Forelimb muscle (tissue), 1 donor: ENCODE data around the gene HAUS7. TPM values are rescaled to one million over a fixed set of nuclear protein-coding genes. Genes with fewer than 3 reads are reported as not detected.

ENCODE experiments used
- DNase-seq: peaks from one replicate; pipeline ENCODE4 v3.0.0-alpha.2; 2013; ENCODE audit warnings: low read depth
- polyA plus RNA-seq: library from polyadenylated mRNA; unstranded; fragments of 120-200 nt; gene quantifications from one replicate; pipeline ENCODE4 v1.2.1, GENCODE V29; 2013; ENCODE audit not compliant: insufficient read length

The HAUS7 gene
- polyA plus RNA-seq, 1 donor, result 20.8 TPM

- no peak for DNase-seq
Measured at GRCh38 chrX:153499876-153500275, 29.5 kb upstream of the HAUS7 start.

- DNase-seq, result no peak
Measured at GRCh38 chrX:153499341-153499740, 29.0 kb upstream of the HAUS7 start.

DNA sequence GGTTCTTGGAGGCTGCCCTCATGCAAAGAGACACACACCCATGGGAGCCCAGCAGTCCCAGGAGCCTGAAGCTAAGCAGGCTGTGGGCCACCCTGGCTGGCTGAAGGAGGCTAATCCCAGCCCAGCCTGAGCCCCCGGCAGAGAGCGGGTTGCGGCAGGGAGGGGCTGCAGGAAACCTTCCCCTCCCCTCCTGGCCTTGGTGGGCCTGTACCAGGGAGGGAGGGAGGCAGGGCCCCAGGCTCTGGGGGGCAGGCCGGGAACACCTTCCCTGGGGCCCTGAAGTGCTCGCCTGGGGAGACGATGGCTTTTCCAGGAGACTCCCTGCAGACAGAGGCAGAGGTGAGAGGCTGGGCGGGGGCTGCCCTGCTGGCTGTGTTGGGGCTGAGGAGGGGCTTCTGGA, 28.1 kb upstream of the HAUS7 start:
- DNase-seq, result no peak

GRCh38 chrX:153496590-153496959, 26.2 kb upstream of the HAUS7 start:
- DNase-seq, result no peak

- no peak for DNase-seq
Measured at GRCh38 chrX:153495903-153496589, 25.7 kb upstream of the HAUS7 start.

- no peak for DNase-seq
Measured at GRCh38 chrX:153495362-153495751, 25.0 kb upstream of the HAUS7 start.

DNA sequence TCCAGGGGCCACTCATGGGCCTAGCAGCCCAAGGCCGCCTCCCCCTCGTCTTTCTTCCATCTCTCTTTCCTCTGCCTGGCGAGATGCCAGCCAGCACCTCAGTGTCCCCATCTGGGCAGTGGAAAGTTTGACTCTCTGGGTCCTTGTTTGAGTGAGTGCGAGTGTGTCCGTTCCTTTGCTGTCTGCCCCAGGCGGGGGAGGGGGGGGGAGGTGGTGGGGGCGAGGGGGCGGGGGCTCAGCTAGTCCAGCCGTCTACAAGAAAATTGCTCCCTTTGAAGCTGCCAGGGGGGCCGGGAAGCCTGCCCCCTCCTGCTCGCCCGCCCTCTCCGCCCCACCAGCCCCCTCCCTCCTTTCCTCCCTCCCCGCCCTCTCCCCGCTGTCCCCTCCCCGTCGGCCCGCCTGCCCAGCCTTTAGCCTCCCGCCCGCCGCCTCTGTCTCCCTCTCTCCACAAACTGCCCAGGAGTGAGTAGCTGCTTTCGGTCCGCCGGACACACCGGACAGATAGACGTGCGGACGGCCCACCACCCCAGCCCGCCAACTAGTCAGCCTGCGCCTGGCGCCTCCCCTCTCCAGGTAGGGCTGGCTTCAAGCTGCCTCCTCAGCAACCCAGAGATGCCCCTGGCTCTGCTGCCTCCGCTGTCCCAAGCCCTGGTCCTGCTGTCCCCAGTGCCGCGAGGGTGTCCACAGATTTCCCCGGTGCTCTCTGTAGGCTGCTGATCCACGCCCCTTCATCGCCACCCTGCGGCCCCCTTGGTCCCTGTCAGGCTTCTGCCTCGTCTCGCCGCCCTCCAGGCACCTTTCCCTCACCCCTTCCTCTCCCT, 24.4 kb upstream of the HAUS7 start, which contains the start of gene BGN:
BGN (plus strand) TSS at position 440 of the 821 bp plus-strand sequence. CDS start 9,652 bp downstream, outside the sequence.
- no peak for DNase-seq

- DNase-seq, result no peak
Measured at GRCh38 chrX:153494061-153494460, 23.7 kb upstream of the HAUS7 start.

DNA sequence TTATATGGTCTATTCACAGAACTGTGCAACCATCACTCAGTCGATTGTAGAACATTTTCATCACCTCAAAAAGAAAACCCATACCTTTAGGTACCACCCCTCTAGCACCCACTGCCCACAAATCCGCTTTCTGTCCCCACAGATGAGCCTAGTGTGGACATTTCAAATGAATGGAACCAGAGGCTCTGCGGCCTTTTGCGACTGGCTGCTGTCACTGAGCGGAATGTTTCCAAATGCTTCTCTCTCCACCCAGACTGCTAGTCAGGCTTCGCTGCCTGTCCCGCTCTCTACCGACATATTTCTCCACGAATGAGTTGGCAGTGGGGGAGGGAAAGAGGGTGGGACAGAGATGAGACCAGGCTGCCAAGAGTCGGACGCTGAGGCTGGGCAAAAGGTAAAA, 22.7 kb upstream of the HAUS7 start:
- no peak for DNase-seq

GRCh38 chrX:153492543-153492942, 22.2 kb upstream of the HAUS7 start:
- DNase-seq, result no peak

DNA sequence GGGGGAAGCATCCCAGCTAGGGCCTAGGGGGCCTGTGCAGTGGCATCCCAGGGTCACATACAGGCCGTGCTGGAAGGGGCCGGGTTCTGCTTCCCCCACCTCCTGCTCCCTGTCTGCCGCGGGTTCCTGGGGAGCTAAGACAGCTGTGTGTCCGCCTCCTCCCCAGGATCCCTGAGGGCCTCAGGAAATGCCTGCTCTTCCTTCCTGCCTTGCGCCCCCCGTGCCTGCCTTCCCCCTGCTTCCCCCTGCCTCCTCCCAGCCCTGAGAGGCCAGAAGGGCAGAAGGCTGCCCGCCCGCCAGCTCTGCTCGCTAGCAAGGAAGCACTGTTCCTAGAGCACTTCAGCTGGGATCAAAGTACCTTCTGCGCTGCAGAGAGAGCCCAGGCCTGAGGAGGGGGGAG, 21.5 kb upstream of the HAUS7 start:
- DNase-seq, result no peak

GRCh38 chrX:153491351-153491914, 21.1 kb upstream of the HAUS7 start:
- no peak for DNase-seq

- no peak for DNase-seq
Measured at GRCh38 chrX:153490217-153490930, 20.0 kb upstream of the HAUS7 start.

DNA sequence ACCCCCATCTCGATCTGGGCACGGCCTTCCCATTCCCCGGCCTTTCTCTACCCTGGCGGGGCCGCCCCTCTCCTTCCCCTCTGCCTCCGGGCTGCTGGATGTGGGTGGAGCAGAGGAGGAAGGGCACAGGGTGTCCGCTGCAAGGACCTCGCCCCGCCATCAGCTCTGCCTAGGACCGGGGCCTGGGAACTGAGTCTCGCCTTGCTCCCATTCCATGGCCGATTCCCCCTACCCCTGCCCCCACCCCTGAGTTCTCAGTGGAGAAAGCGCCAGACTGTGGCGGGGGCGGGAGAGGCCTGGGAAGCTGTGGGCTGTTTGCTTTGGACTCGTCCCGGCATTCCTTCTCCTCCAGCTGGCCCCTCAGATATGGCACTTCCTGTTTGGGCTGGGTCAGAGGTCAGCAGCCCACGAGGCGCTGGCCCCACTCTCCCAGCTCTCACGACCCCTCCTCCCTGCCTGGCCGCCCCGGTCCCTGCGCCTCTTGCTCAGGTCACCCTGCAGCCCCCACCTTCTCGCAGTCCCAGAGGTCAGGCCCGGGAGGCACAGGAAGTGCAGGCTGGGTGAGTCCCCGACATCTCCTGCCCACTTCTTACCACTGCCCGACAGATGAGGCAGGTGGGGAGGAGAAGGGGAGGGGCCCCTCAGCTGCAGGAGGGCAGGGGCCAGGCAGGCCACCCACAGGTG, 18.0 kb upstream of the HAUS7 start:
- no peak for DNase-seq

- DNase-seq, result no peak
Measured at GRCh38 chrX:153487590-153488071, 17.3 kb upstream of the HAUS7 start.

- no peak for DNase-seq
Measured at GRCh38 chrX:153486171-153486570, 15.8 kb upstream of the HAUS7 start.

DNA sequence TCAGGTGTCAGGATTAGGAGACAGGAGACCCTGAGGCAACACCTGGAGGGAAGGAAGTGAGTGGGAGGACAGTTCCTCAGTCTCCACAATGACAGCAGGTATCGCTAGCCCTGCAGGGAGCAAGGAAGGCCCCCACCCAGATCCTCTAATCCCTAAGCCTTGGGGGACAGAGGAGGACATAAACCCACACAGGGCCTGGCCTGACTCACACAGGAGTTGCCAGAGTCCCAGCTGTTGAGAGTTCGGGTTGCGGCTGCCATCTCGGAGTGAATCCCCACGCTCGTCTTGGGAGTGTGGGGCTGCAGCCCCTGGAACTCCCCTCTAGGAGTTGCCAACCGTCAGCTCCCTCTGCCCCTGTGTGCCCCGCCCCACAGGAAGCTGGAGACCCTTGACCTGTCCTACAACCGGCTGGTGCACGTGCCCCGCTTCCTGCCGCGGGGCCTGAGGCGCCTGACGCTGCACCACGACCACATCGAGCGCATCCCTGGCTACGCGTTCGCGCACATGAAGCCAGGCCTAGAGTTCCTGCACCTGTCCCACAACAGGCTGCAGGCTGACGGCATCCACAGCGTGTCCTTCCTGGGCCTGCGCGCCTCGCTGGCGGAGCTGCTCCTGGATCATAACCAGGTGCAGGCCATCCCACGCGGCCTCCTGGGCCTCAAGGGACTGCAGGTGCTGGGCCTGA, 15.2 kb upstream of the HAUS7 start:
- no peak for DNase-seq

GRCh38 chrX:153482376-153483015, 12.1 kb upstream of the HAUS7 start:
- DNase-seq, result no peak

DNA sequence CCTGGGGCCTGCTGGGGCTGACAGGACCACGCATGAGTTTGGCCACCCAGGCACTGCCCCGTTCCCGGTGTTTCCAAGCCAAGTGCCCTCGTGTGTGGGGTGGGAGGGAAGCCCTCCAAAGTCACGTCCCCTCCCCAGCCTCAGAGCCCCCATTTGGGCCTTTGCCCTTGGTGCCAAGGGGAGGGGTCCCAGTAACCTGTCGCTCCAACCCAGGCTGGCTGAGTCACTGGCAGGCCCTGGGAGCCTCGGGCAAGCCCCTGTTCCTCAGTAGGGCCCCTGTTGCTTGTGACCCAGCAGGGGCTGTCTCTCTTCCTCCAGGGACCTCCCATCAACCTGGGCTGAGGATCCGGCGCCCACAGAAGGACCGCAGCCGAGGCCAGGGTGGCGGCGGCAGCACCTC, 10.7 kb upstream of the HAUS7 start:
- DNase-seq, result no peak

DNA sequence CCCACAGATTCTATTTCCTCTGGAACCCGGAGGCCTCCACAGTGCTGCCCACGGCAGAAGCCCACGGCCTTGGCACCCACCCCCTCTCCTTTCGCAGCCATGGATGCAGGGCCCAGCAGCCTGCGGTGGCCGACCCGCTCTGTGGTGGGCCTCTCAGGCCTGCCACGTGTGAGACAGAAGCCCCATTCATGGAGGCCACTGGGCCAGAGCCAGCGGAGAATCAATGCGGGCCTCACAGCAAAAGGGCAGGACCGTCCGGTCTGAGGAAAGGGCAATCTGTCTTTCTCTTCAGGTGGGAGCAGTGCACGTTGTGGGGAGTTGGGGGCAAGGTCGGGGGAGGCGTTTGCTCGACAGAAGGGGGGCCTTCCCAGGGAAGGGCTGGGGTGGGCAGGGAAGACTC, 8.4 kb upstream of the HAUS7 start:
- DNase-seq, result no peak
